IMR-90 (cell line): ENCODE measurements around the gene RAPGEF5. TPM values are rescaled to one million over a fixed set of nuclear protein-coding genes. Genes with fewer than 3 reads are reported as not detected.

Experiments used
- ATAC-seq: fragments of 200-7000 bp; cut with Tn5 transposase; 2 replicates; pipeline ENCODE4 v1.9.1; 2020; ENCODE audit warnings: low read depth, mild to moderate bottlenecking, moderate library complexity
- BruUV-seq: library from RNA; stranded (reverse); fragments of 400-500 nt; replicated peaks from 2 replicates; lab custom pipeline; 2021; lab: Mats Ljungman, UMichigan
- CTCF ChIA-PET: fragments of 300-600 bp; formaldehyde crosslinking; extraction: SDS; loops from one replicate; lab custom pipeline; 2021; ENCODE audit warnings: antibody characterized with exemption; lab: Yijun Ruan, JAX
- POLR2A ChIA-PET: fragments of 300-600 bp; sonication (Branson Sonifier 250); formaldehyde crosslinking; loops from one replicate; lab custom pipeline; 2022; ENCODE audit warnings: antibody characterized with exemption; ENCODE audit not compliant: unreplicated experiment; lab: Charles Lee
- DNase-seq: peaks from one replicate; pipeline ENCODE4 v3.0.0; 2013
- H2AFZ ChIP-seq: replicated peaks from 2 replicates; pipeline ENCODE3; 2013; ENCODE audit warnings: low read length, mild to moderate bottlenecking; ENCODE audit not compliant: poor library complexity
- H2AK5ac ChIP-seq: 2 replicates; pipeline ENCODE4 v1.6.1; 2013; ENCODE audit warnings: low read depth, low read length, inconsistent platforms
- H2AK9ac ChIP-seq: replicated peaks from 2 replicates; pipeline ENCODE3; 2013; ENCODE audit warnings: mild to moderate bottlenecking, low read depth, low read length, moderate library complexity; ENCODE audit not compliant: poor library complexity
- H2BK120ac ChIP-seq: 2 replicates; pipeline ENCODE4 v1.6.1; 2013; ENCODE audit warnings: low read depth, low read length, inconsistent platforms
- H2BK15ac ChIP-seq: 3 replicates; pipeline ENCODE4 v1.6.1; 2013; ENCODE audit warnings: low read depth, low read length, inconsistent platforms
- H2BK20ac ChIP-seq: 2 replicates; pipeline ENCODE4 v1.6.1; 2013; ENCODE audit warnings: low read depth, mild to moderate bottlenecking, inconsistent platforms, low read length, moderate library complexity
- H2BK5ac ChIP-seq: 2 replicates; pipeline ENCODE4 v1.6.1; 2013; ENCODE audit warnings: mild to moderate bottlenecking, low read depth, low read length, inconsistent platforms; ENCODE audit not compliant: poor library complexity, severe bottlenecking
- H3K14ac ChIP-seq: replicated peaks from 2 replicates; pipeline ENCODE4 v1.6.1; 2013; ENCODE audit warnings: low read depth, low read length, inconsistent platforms
- H3K18ac ChIP-seq: 2 replicates; pipeline ENCODE4 v1.6.1; 2013; ENCODE audit warnings: low read depth, low read length, control low read depth
- H3K23ac ChIP-seq: 2 replicates; pipeline ENCODE4 v1.6.1; 2013; ENCODE audit warnings: low read depth, low read length, inconsistent platforms
- H3K27ac ChIP-seq: 2 replicates; pipeline ENCODE4 v1.5.1; 2013; ENCODE audit warnings: mild to moderate bottlenecking, control low read depth, low read length; ENCODE audit not compliant: insufficient read depth
- H3K27me3 ChIP-seq: 2 replicates; pipeline ENCODE4 v1.6.1; 2013; ENCODE audit warnings: low read length; ENCODE audit not compliant: control insufficient read depth, insufficient read depth
- H3K36me3 ChIP-seq: 2 replicates; pipeline ENCODE4 v1.6.1; 2013; ENCODE audit warnings: low read length, mixed read lengths; ENCODE audit not compliant: control insufficient read depth, insufficient read depth
- H3K4ac ChIP-seq: 2 replicates; pipeline ENCODE4 v1.6.1; 2013; ENCODE audit warnings: low read depth, low read length, inconsistent platforms
- H3K4me1 ChIP-seq: 2 replicates; pipeline ENCODE4 v1.6.1; 2013; ENCODE audit warnings: low read length, mixed read lengths; ENCODE audit not compliant: control insufficient read depth, insufficient read depth
- H3K4me2 ChIP-seq: 2 replicates; pipeline ENCODE4 v1.6.1; 2013; ENCODE audit warnings: low read depth, mild to moderate bottlenecking, control low read depth, low read length, moderate library complexity
- H3K4me3 ChIP-seq: 2 replicates; pipeline ENCODE4 v1.5.1; 2013; ENCODE audit warnings: low read depth, mild to moderate bottlenecking, control low read depth, low read length, moderate library complexity; ENCODE audit not compliant: insufficient read depth
- H3K56ac ChIP-seq: 2 replicates; pipeline ENCODE4 v1.6.1; 2013; ENCODE audit warnings: low read length, inconsistent platforms; ENCODE audit not compliant: insufficient read depth; ENCODE audit errors: extremely low read depth
- H3K79me1 ChIP-seq, 2 experiments: 2 replicates each; pipeline ENCODE4 v1.6.1; 2013; ENCODE audit warnings: low read length in 2 of 2, inconsistent platforms in 1 of 2, low read depth in 1 of 2
- H3K9ac ChIP-seq: 2 replicates; pipeline ENCODE4 v1.6.1; 2013; ENCODE audit warnings: low read depth, low read length, control low read depth
- H3K9me1 ChIP-seq: 2 replicates; pipeline ENCODE4 v1.6.1; 2013; ENCODE audit warnings: low read length, inconsistent platforms; ENCODE audit not compliant: insufficient read depth
- H3K9me3 ChIP-seq: 2 replicates; pipeline ENCODE4 v1.6.1; 2013; ENCODE audit warnings: low read length; ENCODE audit not compliant: control insufficient read depth, insufficient read depth
- H4K20me1 ChIP-seq: 2 replicates; pipeline ENCODE4 v1.6.1; 2013; ENCODE audit warnings: low read length, inconsistent platforms; ENCODE audit not compliant: insufficient read depth
- H4K5ac ChIP-seq: 2 replicates; pipeline ENCODE4 v1.6.1; 2013; ENCODE audit warnings: mild to moderate bottlenecking, low read depth, low read length, control low read depth
- H4K8ac ChIP-seq, 2 experiments: 2 replicates each; pipeline ENCODE4 v1.6.1; 2013; ENCODE audit warnings: low read depth in 2 of 2, low read length in 2 of 2, control low read depth in 1 of 2, inconsistent platforms in 1 of 2
- H4K91ac ChIP-seq: 2 replicates; pipeline ENCODE4 v1.6.1; 2013; ENCODE audit warnings: low read depth, low read length, inconsistent platforms; ENCODE audit not compliant: insufficient read depth
- CEBPB ChIP-seq: IDR thresholded peaks from 2 replicates; pipeline ENCODE4 v1.6.1; 2012; ENCODE audit warnings: low read depth, low read length, improper control_type of control experiment
- CHD1 ChIP-seq: IDR thresholded peaks from 2 replicates; pipeline ENCODE4 v1.6.1; 2012; ENCODE audit warnings: low read depth, low read length, improper control_type of control experiment
- MAFK ChIP-seq: IDR thresholded peaks from 2 replicates; pipeline ENCODE4 v1.6.1; 2012; ENCODE audit warnings: low read depth, low read length, improper control_type of control experiment
- POLR2A ChIP-seq: IDR thresholded peaks from 2 replicates; pipeline ENCODE4 v1.6.1; 2012; ENCODE audit warnings: mild to moderate bottlenecking, low read depth, low read length
- RAD21 ChIP-seq: IDR thresholded peaks from 2 replicates; pipeline ENCODE4 v1.6.1; 2012; ENCODE audit warnings: low read length, improper control_type of control experiment
- WGBS, 2 experiments: methylation state at CpG; one replicate each; pipeline versions ENCODE4 v1.1.5 to v1.1.7; 2013; ENCODE audit warnings: missing lambda C conversion rate in 2 of 2; ENCODE audit not compliant: insufficient read length in 1 of 2; ENCODE audit errors: extremely low coverage in 2 of 2; 5-methylcytosine and 5-hydroxymethylcytosine counted together
- dilution Hi-C: fragments of 300-500 bp; cut with HindIII; formaldehyde crosslinking; loops from one replicate; pipeline ENCODE4 v1.14.3; 2018; ENCODE audit warnings: low sequenced_read_pairs; ENCODE audit not compliant: unreplicated experiment
- in situ Hi-C: fragments of 300-500 bp; cut with MboI; formaldehyde crosslinking; loops from 3 replicates; pipeline ENCODE4 v1.14.3; 2019; ENCODE audit warnings: low sequenced_read_pairs, inconsistent platforms, mixed read lengths
- intact Hi-C: fragments of 100-400 bp; cut with micrococcal nuclease; formaldehyde crosslinking; loops from 2 replicates; pipeline ENCODE4 v1.10.0; 2022
- polyA plus RNA-seq, 3 experiments: library from polyadenylated mRNA; depleted of rRNA; stranded (reverse); fragments of >200 nt; gene quantifications; 2 replicates each; pipeline ENCODE4 v1.2.3, GENCODE V29; 2012; ENCODE audit warnings: low replicate concordance in 1 of 3
- total RNA-seq: library from RNA; depleted of rRNA; stranded (reverse); fragments of >200 nt; gene quantifications from 2 replicates; pipeline ENCODE4 v1.2.3, GENCODE V29; 2012
- TF ChIP-seq, protein P1 (sequence below): fragments of 150-350 bp; IDR thresholded peaks from 2 replicates; pipeline ENCODE4 v1.6.1; 2016; ENCODE audit warnings: low read depth, mild to moderate bottlenecking, low read length, moderate library complexity, borderline replicate concordance

The RAPGEF5 gene
- total and polyA plus RNA-seq, 2 of the 4 experiments (the other 2 are of a cell fraction): 0.05 to 0.18 TPM

DNA sequence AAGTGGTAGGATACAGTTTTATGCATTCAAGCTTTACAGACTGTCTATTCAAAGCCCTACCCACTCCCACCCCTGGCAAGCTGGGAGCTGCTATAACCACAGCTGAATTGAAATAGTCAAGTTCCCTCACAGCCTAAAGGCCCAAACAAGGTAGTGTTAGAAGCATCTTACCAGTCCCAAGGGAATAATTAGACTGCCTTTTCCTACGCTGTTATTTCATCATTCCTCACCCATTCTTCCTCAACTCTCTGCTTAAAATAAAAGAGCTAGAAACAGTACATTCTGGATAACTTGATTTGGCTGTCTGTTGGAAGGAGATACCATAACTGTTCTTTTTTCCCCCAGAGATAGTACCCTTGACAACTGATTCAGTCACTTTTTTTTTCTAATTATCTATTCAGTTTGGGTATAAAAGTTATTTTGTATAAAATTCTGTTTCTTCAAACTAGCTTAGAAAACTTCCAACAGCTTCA lies 54.0 kb downstream of the RAPGEF5 start:
- H3K79me1 ChIP-seq: no peaks in the 10 kb centered on the region
- no peak overlapping the region for H3K9ac ChIP-seq
- WGBS, 2 experiments: no CpG with 5 or more reads among the region's 1 CpG
- H2BK20ac ChIP-seq: no peak overlapping the region
- no peak overlapping the region for H2AK9ac ChIP-seq
- H3K27ac ChIP-seq: no peak overlapping the region
- DNase-seq (no peak), ATAC-seq (no peak)
- CTCF ChIA-PET: no interaction called here
- POLR2A ChIA-PET: no interaction called here
- H3K36me3 ChIP-seq: no peaks in the 10 kb centered on the region
- intact Hi-C loops (no loop called here), dilution Hi-C loops (no loop called here), in situ Hi-C loops (no loop called here)
- H4K5ac ChIP-seq: no peak overlapping the region
- no peak overlapping the region for H3K23ac ChIP-seq
- no peaks in the 10 kb centered on the region for H3K4me1 ChIP-seq
- no peak overlapping the region for H2BK120ac ChIP-seq
- TF ChIP-seq RAD21 (no peak), POLR2A (no peak), CEBPB (no peak), MAFK (no peak), CHD1 (no peak)
- TF ChIP-seq, protein P1, sequence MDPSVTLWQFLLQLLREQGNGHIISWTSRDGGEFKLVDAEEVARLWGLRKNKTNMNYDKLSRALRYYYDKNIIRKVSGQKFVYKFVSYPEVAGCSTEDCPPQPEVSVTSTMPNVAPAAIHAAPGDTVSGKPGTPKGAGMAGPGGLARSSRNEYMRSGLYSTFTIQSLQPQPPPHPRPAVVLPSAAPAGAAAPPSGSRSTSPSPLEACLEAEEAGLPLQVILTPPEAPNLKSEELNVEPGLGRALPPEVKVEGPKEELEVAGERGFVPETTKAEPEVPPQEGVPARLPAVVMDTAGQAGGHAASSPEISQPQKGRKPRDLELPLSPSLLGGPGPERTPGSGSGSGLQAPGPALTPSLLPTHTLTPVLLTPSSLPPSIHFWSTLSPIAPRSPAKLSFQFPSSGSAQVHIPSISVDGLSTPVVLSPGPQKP: no peak
- no peak overlapping the region for H3K14ac ChIP-seq
- no peak overlapping the region for H4K8ac ChIP-seq
- BruUV-seq: no TSS peak
- no peaks in the 10 kb centered on the region for H4K20me1 ChIP-seq
- H3K18ac ChIP-seq: no peak overlapping the region
- no peaks in the 10 kb centered on the region for H3K27me3 ChIP-seq
- H3K9me1 ChIP-seq: no peaks in the 10 kb centered on the region
- H3K4ac ChIP-seq: no peak overlapping the region
- no peak overlapping the region for H3K4me2 ChIP-seq
- no peak overlapping the region for H2AK5ac ChIP-seq
- no peaks in the 10 kb centered on the region for H3K9me3 ChIP-seq
- H2BK15ac ChIP-seq: no peak overlapping the region
- no peak overlapping the region for H3K56ac ChIP-seq
- no peak overlapping the region for H4K91ac ChIP-seq
- H3K4me3 ChIP-seq: no peak overlapping the region
- H2AFZ ChIP-seq: no peak overlapping the region
- no peak overlapping the region for H2BK5ac ChIP-seq
